ENCODE results near the gene MTM1. TPM values are rescaled to one million over a fixed set of nuclear protein-coding genes. Genes with fewer than 3 reads are reported as not detected.

MTM1 gene
- total RNA-seq, 3 donors from 2014 or later = 14.7 to 17.3 (median 14.7) TPM

- Histone ChIP-seq H3K36me3 (no peaks in the 10 kb centered on the region), H3K9me3 (no peaks in the 10 kb centered on the region), H3K27ac (no peak overlapping the region), H3K4me3 (no peak overlapping the region), H3K27me3 (peaks cover 0 to 5% of the 10 kb centered on the region in 2 donors), H3K4me1 (no peaks in the 10 kb centered on the region)
- DNase-seq (ENCODE audit: low spot score in 2 of 2) = no peak
- no peak for TF ChIP-seq POLR2AphosphoS5 (IDR thresholded peaks at IDR 0.05)
- no peak for TF ChIP-seq CTCF (IDR thresholded peaks at IDR 0.05)
- no peak for TF ChIP-seq POLR2A (IDR thresholded peaks at IDR 0.05)
- intact Hi-C loops (cut with DNase I; ENCODE audit: low total_unique reads) = no loop called here
Measured at GRCh38 chrX:150573106-150573505, 4.7 kb downstream of the MTM1 start.

- H3K27ac ChIP-seq = no peak overlapping the region
- H3K4me1 ChIP-seq = no peaks in the 10 kb centered on the region
- intact Hi-C loops (cut with DNase I; ENCODE audit: low total_unique reads) = no loop called here
- TF ChIP-seq POLR2AphosphoS5 (IDR thresholded peaks at IDR 0.05) (no peak), CTCF (IDR thresholded peaks at IDR 0.05) (no peak), POLR2A (IDR thresholded peaks at IDR 0.05) (no peak)
- no peak for DNase-seq (ENCODE audit: low spot score in 2 of 2)
- no peaks in the 10 kb centered on the region for H3K36me3 ChIP-seq
- H3K27me3 ChIP-seq = peaks cover 0 to 4% of the 10 kb centered on the region in 2 donors
- H3K4me3 ChIP-seq = no peak overlapping the region
- no peaks in the 10 kb centered on the region for H3K9me3 ChIP-seq
Measured at GRCh38 chrX:150573702-150574101, 5.3 kb downstream of the MTM1 start.

DNA sequence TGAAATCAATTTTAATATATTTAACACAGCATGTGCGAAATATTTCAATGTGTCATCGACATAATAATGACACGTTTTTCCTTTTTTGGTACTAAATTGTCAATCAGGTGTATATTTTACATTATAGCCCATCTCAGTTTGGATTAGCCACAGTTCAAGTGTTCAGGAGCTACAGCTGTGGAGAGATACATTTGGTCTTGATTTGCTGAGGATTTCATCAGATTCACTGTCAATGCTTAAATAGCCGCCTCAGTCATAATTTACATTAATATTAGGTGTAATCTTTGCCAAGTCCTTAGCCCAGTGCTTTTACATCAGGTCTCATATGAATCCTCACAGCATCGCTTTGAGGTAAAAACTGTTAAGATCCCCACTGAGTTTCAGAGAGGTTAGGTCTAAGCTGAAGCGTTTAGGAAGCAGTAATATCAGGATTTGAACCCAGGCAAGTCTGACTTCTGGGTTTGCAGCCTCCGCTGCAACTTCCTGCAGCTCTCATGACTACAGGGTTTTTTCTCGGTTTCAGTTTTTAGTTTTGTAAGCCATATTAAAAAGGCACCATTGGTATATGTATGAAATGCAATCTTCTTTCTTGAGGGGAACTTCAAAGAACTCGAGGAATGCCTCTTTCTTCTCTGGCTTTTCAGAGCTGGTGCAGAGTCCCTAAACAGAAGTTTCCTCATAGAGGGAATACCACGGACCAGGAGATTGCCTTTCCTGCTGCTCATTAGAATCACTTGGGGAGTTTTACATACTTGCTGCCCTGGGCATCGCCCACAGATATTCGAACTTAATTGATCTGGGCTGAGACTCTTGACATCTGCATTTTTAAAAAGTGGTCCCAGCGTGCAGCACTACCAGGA lies 6.4 kb downstream of the MTM1 start:
- no peaks in the 10 kb centered on the region for H3K4me1 ChIP-seq

DNA sequence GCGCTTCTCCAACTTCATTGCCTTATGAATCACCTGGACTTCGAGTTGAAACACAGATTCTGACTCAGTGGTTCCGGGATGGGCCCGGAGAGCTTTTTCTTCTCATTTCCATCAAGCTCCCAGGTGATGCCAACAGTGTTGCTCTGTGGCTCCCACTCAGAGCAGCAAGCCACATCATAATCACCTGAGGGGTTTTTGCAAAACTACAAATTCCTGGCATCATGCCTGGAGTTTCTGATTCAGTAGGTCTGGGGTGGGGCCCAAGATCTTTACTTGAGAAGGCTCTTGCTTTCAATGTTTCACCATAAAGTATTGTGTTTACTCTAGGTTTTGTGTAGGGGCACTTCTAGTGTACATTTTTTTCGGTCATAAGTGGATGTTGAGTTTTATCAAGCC lies 7.0 kb downstream of the MTM1 start:
- intact Hi-C loops (cut with DNase I; ENCODE audit: low total_unique reads) = no loop called here
- no peaks in the 10 kb centered on the region for H3K4me1 ChIP-seq
- H3K27ac ChIP-seq = peak overlapping the region in 1 of 2 donors; percentile 3

More for the DNA sequence above, 6.4 kb downstream of the MTM1 start:
- Histone ChIP-seq H3K9me3 (no peaks in the 10 kb centered on the region), H3K36me3 (no peaks in the 10 kb centered on the region), H3K27ac (no peak overlapping the region), H3K4me3 (no peak overlapping the region), H3K27me3 (peaks cover 0 to 4% of the 10 kb centered on the region in 2 donors)
- DNase-seq (ENCODE audit: low spot score in 2 of 2) = no peak
- intact Hi-C loops (cut with DNase I; ENCODE audit: low total_unique reads) = no loop called here
- TF ChIP-seq POLR2A (IDR thresholded peaks at IDR 0.05) (no peak), POLR2AphosphoS5 (IDR thresholded peaks at IDR 0.05) (no peak), CTCF (IDR thresholded peaks at IDR 0.05) (no peak)

More for the DNA sequence above, 7.0 kb downstream of the MTM1 start:
- H3K9me3 ChIP-seq = no peaks in the 10 kb centered on the region
- H3K27me3 ChIP-seq = peaks cover 0 to 4% of the 10 kb centered on the region in 2 donors
- no peak overlapping the region for H3K4me3 ChIP-seq
- peak in 1 of 2 donors; percentile 46 for DNase-seq (ENCODE audit: low spot score in 2 of 2)
- no peaks in the 10 kb centered on the region for H3K36me3 ChIP-seq
- no peak for TF ChIP-seq POLR2AphosphoS5 (IDR thresholded peaks at IDR 0.05)
- no peak for TF ChIP-seq CTCF (IDR thresholded peaks at IDR 0.05)
- TF ChIP-seq POLR2A (IDR thresholded peaks at IDR 0.05) = no peak
